NCI-H1105 (cell line): ENCODE data around the gene RAB15.
"Not testable (repeated sequence)": the region's sequence is repeated elsewhere in the genome, so short reads cannot be mapped to it uniquely, and the experiment has no call there.

ENCODE experiments used
- DNase-seq: peaks from one replicate; lab custom pipeline; 2025; lab: John Stamatoyannopoulos, UW

The RAB15 gene

GRCh38 chr14:64937171-64937820, 34.8 kb downstream of the RAB15 start:
- DNase-seq, result no peak

- no peak for DNase-seq
These were observed 36.6 kb downstream of the RAB15 start for GRCh38 chr14:64935508-64935907.

- DNase-seq, result no peak
These were observed 37.7 kb downstream of the RAB15 start for GRCh38 chr14:64934338-64934929.

GRCh38 chr14:64932231-64932630, 39.9 kb downstream of the RAB15 start:
- no peak for DNase-seq

GRCh38 chr14:64931123-64931522, 41.0 kb downstream of the RAB15 start:
- DNase-seq, result no peak

GRCh38 chr14:64930085-64930843, 41.9 kb downstream of the RAB15 start:
- DNase-seq, result no peak

GRCh38 chr14:64929014-64929359, 43.1 kb downstream of the RAB15 start:
- DNase-seq, result no peak

- no peak for DNase-seq
These were observed 43.7 kb downstream of the RAB15 start for GRCh38 chr14:64928239-64929013.

GRCh38 chr14:64927031-64927430, 45.1 kb downstream of the RAB15 start:
- no peak for DNase-seq

- no peak for DNase-seq
These were observed 45.6 kb downstream of the RAB15 start for GRCh38 chr14:64926398-64926995.

GRCh38 chr14:64923015-64923414, 49.1 kb downstream of the RAB15 start:
- DNase-seq, result no peak

- no peak for DNase-seq
These were observed 51.7 kb downstream of the RAB15 start for GRCh38 chr14:64920465-64920864.

GRCh38 chr14:64919618-64920017, 52.5 kb downstream of the RAB15 start:
- no peak for DNase-seq

GRCh38 chr14:64919215-64919614, 52.9 kb downstream of the RAB15 start:
- DNase-seq, result no peak

GRCh38 chr14:64918216-64918615, 53.9 kb downstream of the RAB15 start:
- no peak for DNase-seq

- DNase-seq, result no peak
These were observed 56.3 kb downstream of the RAB15 start for GRCh38 chr14:64915797-64916196.

GRCh38 chr14:64915029-64915424, 57.1 kb downstream of the RAB15 start:
- DNase-seq, result no peak

- peak; percentile 98 for DNase-seq
These were observed 57.7 kb downstream of the RAB15 start, which contains the start of gene CHURC1 for GRCh38 chr14:64914237-64915028. TSS of gene CHURC1 (plus strand) at chr14:64914455. CDS start at chr14:64914496, 41 bp downstream.

- not testable (repeated sequence) for DNase-seq
These were observed 58.7 kb downstream of the RAB15 start for GRCh38 chr14:64913477-64913876.

GRCh38 chr14:64912261-64912660, 59.9 kb downstream of the RAB15 start:
- DNase-seq, result no peak

GRCh38 chr14:64910847-64911495, 61.2 kb downstream of the RAB15 start:
- peak; percentile 5 for DNase-seq
